DND-41 (cell line): ENCODE results near the gene TFCP2L1.

Experiments
- CTCF ChIP-seq: IDR thresholded peaks from 2 replicates; pipeline ENCODE4 v1.5.1; 2012; ENCODE audit warnings: borderline replicate concordance, low read length, moderate library complexity, mild to moderate bottlenecking; ENCODE audit not compliant: poor library complexity, severe bottlenecking; ENCODE audit errors: extremely low read depth
- EZH2 ChIP-seq: IDR thresholded peaks from 3 replicates; pipeline ENCODE4 v1.6.1; 2012; ENCODE audit warnings: borderline replicate concordance, low read depth, mild to moderate bottlenecking, moderate library complexity, low read length, inconsistent platforms; ENCODE audit not compliant: severe bottlenecking

GRCh38 chr2:121191191-121192170, 93.5 kb downstream of the TFCP2L1 start:
- no peak for TF ChIP-seq CTCF
- no peak for TF ChIP-seq EZH2
